Adrenal gland (tissue), 12 donors: ENCODE measurements around the gene CARD19. TPM values are rescaled to one million over a fixed set of nuclear protein-coding genes. Genes with fewer than 3 reads are reported as not detected.

ENCODE experiments used
- DNase-seq, 7 donors: peaks; one replicate each; pipeline ENCODE4 v3.0.0-alpha.2; 2019 to 2020
- H3K27ac ChIP-seq, 5 donors: fragments of 200-600 bp; sonication (generic) in 4 of 5; 1 replicate in 3 of 5; 2 replicates in 2 of 5; pipeline versions ENCODE4 v1.5.1 to v1.8.0; 2016 to 2020; ENCODE audit warnings: mild to moderate bottlenecking in 1 of 5
- H3K27me3 ChIP-seq: fragments of 200-600 bp; 2 replicates; pipeline ENCODE4 v1.8.0; 2021
- H3K36me3 ChIP-seq, 2 donors: fragments of 200-600 bp; replicated peaks in 1 of 2; 1 replicate in 1 of 2; 2 replicates in 1 of 2; pipeline versions ENCODE4 v1.5.1 to v1.8.0; 2018 to 2022
- H3K4me1 ChIP-seq, 2 donors: fragments of 200-600 bp; replicated peaks in 1 of 2; 1 replicate in 1 of 2; 2 replicates in 1 of 2; pipeline versions ENCODE4 v1.5.1 to v1.8.0; 2018 to 2021
- H3K4me3 ChIP-seq, 4 donors: fragments of 200-600 bp; sonication (generic) in 3 of 4; one replicate each; pipeline ENCODE4 v1.5.1; 2016 to 2018
- H3K9me3 ChIP-seq, 3 donors: fragments of 200-600 bp; sonication (generic) in 1 of 3; replicated peaks in 1 of 3; 1 replicate in 2 of 3; 2 replicates in 1 of 3; pipeline versions ENCODE4 v1.5.1 to v1.8.0; 2016 to 2021
- POLR2A ChIP-seq, 2 donors: fragments of 450-650 bp; IDR thresholded peaks; one replicate each; pipeline ENCODE4 v1.6.1; 2017; ENCODE audit warnings: antibody characterized with exemption in 2 of 2, mild to moderate bottlenecking in 2 of 2, moderate library complexity in 1 of 2
- WGBS, 4 donors: extraction: QIAGEN DNeasy Blood & Tissue Kit in 2 of 4; methylation state at CpG; one replicate each; pipeline versions ENCODE4 v1.1.5 to v1.1.7; 2013 to 2017; 5-methylcytosine and 5-hydroxymethylcytosine counted together
- intact Hi-C, 2 donors: fragments of 100-400 bp; cut with DNase I; formaldehyde crosslinking; loops; one replicate each; pipeline versions ENCODE4 v1.14.1 to v1.15.0; 2022 to 2023
- polyA plus RNA-seq, 3 donors: library from polyadenylated mRNA; stranded (reverse); fragments of 200-250 nt in 2 of 3; fragments of 350-450 nt in 1 of 3; fragmentation: Illumina TruSeq in 1 of 3; extraction: RNeasy Lipid Tissue Mini Kit (QIAGEN cat#74804) in 1 of 3; gene quantifications; one replicate each; pipeline ENCODE4 v1.2.3, GENCODE V29; 2013 to 2014
- total RNA-seq, 9 donors: library from RNA; depleted of rRNA in 4 of 9; stranded (reverse); fragments of >200 nt in 4 of 9; fragments of 120-200 nt in 1 of 9; fragmentation: NEBNext Ultra II Directional in 1 of 9; extraction: Animal tissue kit (Norgen Biotek cat#: 25700) in 1 of 9; gene quantifications; one replicate each; pipeline versions ENCODE4 v1.1.0 to v1.2.4, GENCODE V29; 2013 to 2023
- TF ChIP-seq, protein P1 (sequence below), 6 experiments: fragments of 450-650 bp in 4 of 6; fragments of 200-600 bp in 2 of 6; sonication (generic) in 1 of 6; IDR thresholded peaks; 1 replicate in 5 of 6; 2 replicates in 1 of 6; pipeline versions ENCODE4 v1.5.1 to v1.8.0; 2016 to 2021; ENCODE audit warnings: antibody characterized with exemption in 6 of 6, mild to moderate bottlenecking in 2 of 6, moderate library complexity in 1 of 6
- donor health status: healthy with polysubstance abuse.
- donor health status: Bipolar disorder and iron deficiency.
- donor health status: DM: yes; HTN: yes; CAD: no.
- donor health status: DM: no; HTN: no; CAD: no.
- donor health status: DM: no; HTN: no; CAD: no.
- donor health status: DM: yes; HTN: yes; CAD: no.

CARD19 gene
- total and polyA plus RNA-seq, 12 donors: 10.7 to 75.0 (median 41.3) TPM

- no peaks in the 10 kb centered on the region for H3K36me3 ChIP-seq
- peaks cover 17 to 26% of the 10 kb centered on the region in 2 donors for H3K4me1 ChIP-seq
- peaks cover 0 to 4% (median 0%) of the 10 kb centered on the region in 3 donors for H3K9me3 ChIP-seq
- no peak overlapping the region for H3K4me3 ChIP-seq
- DNase-seq: peak in 6 of 7 donors; percentile 64 to 83 (median 75)
- intact Hi-C loops: no loop called here
- WGBS, 4 donors: 66 to 72% (median 68%) methylated on average over 3 of the region's 3 CpGs
- TF ChIP-seq, protein P1, sequence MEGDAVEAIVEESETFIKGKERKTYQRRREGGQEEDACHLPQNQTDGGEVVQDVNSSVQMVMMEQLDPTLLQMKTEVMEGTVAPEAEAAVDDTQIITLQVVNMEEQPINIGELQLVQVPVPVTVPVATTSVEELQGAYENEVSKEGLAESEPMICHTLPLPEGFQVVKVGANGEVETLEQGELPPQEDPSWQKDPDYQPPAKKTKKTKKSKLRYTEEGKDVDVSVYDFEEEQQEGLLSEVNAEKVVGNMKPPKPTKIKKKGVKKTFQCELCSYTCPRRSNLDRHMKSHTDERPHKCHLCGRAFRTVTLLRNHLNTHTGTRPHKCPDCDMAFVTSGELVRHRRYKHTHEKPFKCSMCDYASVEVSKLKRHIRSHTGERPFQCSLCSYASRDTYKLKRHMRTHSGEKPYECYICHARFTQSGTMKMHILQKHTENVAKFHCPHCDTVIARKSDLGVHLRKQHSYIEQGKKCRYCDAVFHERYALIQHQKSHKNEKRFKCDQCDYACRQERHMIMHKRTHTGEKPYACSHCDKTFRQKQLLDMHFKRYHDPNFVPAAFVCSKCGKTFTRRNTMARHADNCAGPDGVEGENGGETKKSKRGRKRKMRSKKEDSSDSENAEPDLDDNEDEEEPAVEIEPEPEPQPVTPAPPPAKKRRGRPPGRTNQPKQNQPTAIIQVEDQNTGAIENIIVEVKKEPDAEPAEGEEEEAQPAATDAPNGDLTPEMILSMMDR (IDR thresholded peaks at IDR 0.05): no peak
- TF ChIP-seq POLR2A (IDR thresholded peaks at IDR 0.05): no peak
- H3K27ac ChIP-seq: no peak overlapping the region
- H3K27me3 ChIP-seq: no peaks in the 10 kb centered on the region
These were observed 4.5 kb upstream of the CARD19 start for GRCh38 chr9:93091453-93092081.

GRCh38 chr9:93092251-93092991 lies 3.6 kb upstream of the CARD19 start:
- DNase-seq: peak in 5 of 7 donors; percentile 16 to 54 (median 22)
- TF ChIP-seq POLR2A (IDR thresholded peaks at IDR 0.05): no peak
- TF ChIP-seq, protein P1 (IDR thresholded peaks at IDR 0.05): no peak
- H3K27me3 ChIP-seq: no peaks in the 10 kb centered on the region
- H3K9me3 ChIP-seq: peaks cover 0 to 4% (median 0%) of the 10 kb centered on the region in 3 donors
- H3K4me1 ChIP-seq: peaks cover 25 to 34% of the 10 kb centered on the region in 2 donors
- H3K27ac ChIP-seq: peak overlapping the region in 3 of 5 donors; percentile 88 to 98 (median 96)
- no peak overlapping the region for H3K4me3 ChIP-seq
- intact Hi-C loops: no loop called here
- no peaks in the 10 kb centered on the region for H3K36me3 ChIP-seq
- 77 to 87% (median 82%) methylated on average over 7 of the region's 7 CpGs for WGBS, 4 donors

DNA sequence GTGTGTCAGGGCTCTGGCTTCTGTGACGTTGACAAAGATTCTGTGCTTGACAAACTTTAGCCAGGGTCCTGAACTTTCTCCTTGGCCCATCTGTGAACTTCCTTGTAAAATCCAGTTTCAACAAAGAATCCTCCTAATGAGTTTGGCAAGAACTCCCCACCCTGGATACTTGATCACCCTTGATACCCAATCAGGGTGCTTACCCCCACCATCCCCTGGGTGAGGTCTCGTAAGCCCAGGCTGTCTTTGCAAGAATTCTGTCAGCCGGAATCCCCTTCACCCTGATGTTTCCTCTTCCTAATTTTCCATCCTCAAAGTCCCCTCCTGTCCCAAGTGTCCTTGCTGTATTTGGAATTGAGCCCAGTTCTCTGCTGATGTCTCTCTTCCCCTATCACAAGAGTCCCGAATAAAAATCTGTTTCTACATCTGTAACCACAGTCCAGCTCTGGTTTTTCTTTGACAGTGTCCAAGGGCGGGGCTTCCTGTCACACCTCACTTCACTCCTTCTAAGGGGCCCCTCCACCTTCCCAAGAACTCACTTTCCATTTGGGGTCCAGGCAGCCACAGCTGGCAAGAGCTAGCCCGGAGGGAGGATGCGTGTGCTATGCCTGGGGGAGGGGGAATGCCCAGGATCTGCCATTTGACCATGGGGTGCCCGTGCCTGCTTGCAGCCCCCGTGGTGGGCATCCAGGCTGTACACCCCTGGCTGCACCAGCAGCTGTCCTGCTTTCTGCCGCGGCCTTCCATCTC lies 2.7 kb upstream of the CARD19 start:
- intact Hi-C loops: no loop called here
- H3K4me1 ChIP-seq: peaks cover 33 to 43% of the 10 kb centered on the region in 2 donors

More for the DNA sequence above, 2.7 kb upstream of the CARD19 start:
- peaks cover 0 to 4% (median 0%) of the 10 kb centered on the region in 3 donors for H3K9me3 ChIP-seq
- H3K27me3 ChIP-seq: no peaks in the 10 kb centered on the region
- WGBS, 4 donors: 23 to 30% (median 27%) methylated on average over 10 to 11 of the region's 11 CpGs
- peak overlapping the region in 4 of 5 donors; percentile 26 to 98 (median 92) for H3K27ac ChIP-seq
- no peak for TF ChIP-seq POLR2A (IDR thresholded peaks at IDR 0.05)
- TF ChIP-seq, protein P1 (IDR thresholded peaks at IDR 0.05): no peak
- no peak overlapping the region for H3K4me3 ChIP-seq
- H3K36me3 ChIP-seq: no peaks in the 10 kb centered on the region
- DNase-seq: peak; percentile 35 to 64 (median 44)
